Activated CD8-positive, alpha-beta memory T cell treated with anti-CD3 and anti-CD28 coated beads, Interleukin-2, amount 10 ng/mL, durations not matched to agents 7 days and 5 days (primary cell): ENCODE measurements around the gene CST9. TPM values are rescaled to one million over a fixed set of nuclear protein-coding genes. Genes with fewer than 3 reads are reported as not detected.

Source experiments
- ATAC-seq: fragments of 150-1000 bp; cut with Tn5 transposase; one replicate; pipeline ENCODE4 v1.10.0; 2021; ENCODE audit warnings: moderate library complexity
- CTCF ChIA-PET: fragments of 350-600 bp; sonication (Branson Sonifier 250); formaldehyde crosslinking; loops from one replicate; lab custom pipeline; 2021; ENCODE audit warnings: antibody characterized with exemption; lab: Charles Lee
- DNase-seq: peaks from one replicate; pipeline ENCODE4 v3.0.0-alpha.2; 2020
- H3K27ac Mint-ChIP-seq: one replicate; pipeline ENCODE4 v1.8.0; 2021; ENCODE audit warnings: mild to moderate bottlenecking, mixed read lengths
- H3K27me3 Mint-ChIP-seq: one replicate; pipeline ENCODE4 v1.8.0; 2021; ENCODE audit warnings: mixed read lengths
- H3K36me3 Mint-ChIP-seq: one replicate; pipeline ENCODE4 v1.8.0; 2021; ENCODE audit warnings: mild to moderate bottlenecking, mixed read lengths
- H3K4me1 Mint-ChIP-seq: one replicate; pipeline ENCODE4 v1.8.0; 2021; ENCODE audit warnings: mixed read lengths
- H3K4me3 Mint-ChIP-seq: one replicate; pipeline ENCODE4 v1.8.0; 2021; ENCODE audit warnings: mild to moderate bottlenecking, moderate library complexity, mixed read lengths
- H3K9me3 Mint-ChIP-seq: one replicate; pipeline ENCODE4 v1.8.0; 2022; ENCODE audit warnings: low read depth, mixed read lengths
- total RNA-seq, 2 experiments: library from RNA; stranded (reverse); gene quantifications; one replicate each; pipeline ENCODE4 v1.2.3, GENCODE V29; 2021

CST9 gene
- total RNA-seq, 2 experiments from 2014 or later: not detected

DNA sequence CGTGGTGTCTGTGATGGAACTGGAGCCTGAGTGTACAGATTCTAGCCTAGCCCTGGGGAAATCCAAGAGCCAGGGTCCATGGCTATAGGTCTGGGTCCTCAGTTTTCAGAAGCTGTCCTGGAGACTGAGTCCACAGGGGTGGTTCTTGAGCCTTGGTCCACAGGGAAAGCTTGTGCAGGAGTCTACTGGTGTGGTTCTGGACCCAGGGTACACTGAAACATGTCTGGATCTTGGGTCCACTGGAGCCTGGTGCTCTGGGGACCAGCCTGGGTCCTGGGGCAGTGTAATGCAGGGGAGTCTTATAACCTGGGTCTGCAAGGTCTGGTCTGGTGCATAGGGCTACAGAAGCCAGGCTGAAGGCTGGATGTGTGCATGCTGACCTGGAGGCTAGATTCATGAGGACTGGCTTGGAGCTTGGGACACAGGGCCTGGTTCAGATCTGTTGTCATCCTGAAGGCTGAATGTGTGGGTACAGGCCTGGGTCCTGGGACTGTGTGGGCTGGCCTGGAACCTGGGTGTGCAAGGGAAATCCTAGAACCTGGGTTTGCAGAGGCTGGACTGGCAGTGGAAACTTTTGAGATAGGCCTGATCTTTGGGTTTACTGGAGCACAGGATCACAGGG lies 42.9 kb downstream of the CST9 start:
- no peak overlapping the region for H3K27ac Mint-ChIP-seq
- no peaks in the 10 kb centered on the region for H3K4me1 Mint-ChIP-seq
- ATAC-seq: no peak
- H3K27me3 Mint-ChIP-seq: peaks cover 6% of the 10 kb centered on the region
- H3K4me3 Mint-ChIP-seq: no peak overlapping the region
- no peaks in the 10 kb centered on the region for H3K36me3 Mint-ChIP-seq
- CTCF ChIA-PET: no interaction called here
- H3K9me3 Mint-ChIP-seq: peaks cover 2% of the 10 kb centered on the region
- DNase-seq: no peak

DNA sequence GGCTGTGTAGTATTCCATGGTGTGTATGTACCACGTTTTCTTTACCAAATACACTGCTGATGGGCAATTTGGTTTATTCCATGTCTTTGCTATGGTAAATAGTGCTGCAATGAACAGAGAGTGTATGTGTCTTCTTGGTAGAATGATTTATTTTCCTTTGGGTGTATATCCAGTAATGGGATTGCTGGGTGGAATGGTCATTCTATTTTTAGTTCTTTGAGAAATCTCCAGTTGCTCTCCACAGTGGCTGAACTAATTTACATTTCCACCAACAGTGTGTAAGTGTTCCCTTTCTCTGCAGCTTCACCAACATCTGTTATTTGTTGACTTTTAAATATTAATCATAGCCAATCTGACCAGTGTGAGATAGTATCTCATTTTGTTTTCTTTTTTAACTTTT lies 51.3 kb downstream of the CST9 start:
- ATAC-seq (no peak), DNase-seq (no peak)
- no peak overlapping the region for H3K4me3 Mint-ChIP-seq
- peaks cover 16% of the 10 kb centered on the region for H3K27me3 Mint-ChIP-seq
- no peak overlapping the region for H3K27ac Mint-ChIP-seq
- no peaks in the 10 kb centered on the region for H3K9me3 Mint-ChIP-seq
- H3K4me1 Mint-ChIP-seq: no peaks in the 10 kb centered on the region
- no peaks in the 10 kb centered on the region for H3K36me3 Mint-ChIP-seq
- CTCF ChIA-PET: no interaction called here

Other genes with a start within 250 kb of the CST9 start
- 10 to 100 TPM; 10.2 to 14.4 TPM for gene GZF1, start 243.7 kb downstream of the CST9 start, total RNA-seq
- gene NAPB, start 184.4 kb downstream of the CST9 start, total RNA-seq: 10 to 100 TPM; 17.5 to 23.1 TPM
- not detected for gene CSTL1, start 166.2 kb downstream of the CST9 start, total RNA-seq
- not detected for gene CST11, start 153.0 kb downstream of the CST9 start, total RNA-seq
- not detected for gene CST8, start 114.8 kb downstream of the CST9 start, total RNA-seq
- not detected for gene CST9L, start 37.4 kb downstream of the CST9 start, total RNA-seq
- under 1 TPM; 0.47 to 0.61 TPM for gene CST3, start 32.0 kb upstream of the CST9 start, total RNA-seq
- not detected for gene CST4, start 83.1 kb upstream of the CST9 start, total RNA-seq
- gene CST1, start 145.0 kb upstream of the CST9 start, total RNA-seq: not detected
- not detected for gene CST2, start 220.8 kb upstream of the CST9 start, total RNA-seq